HEK293T (cell line): ENCODE data around the gene PPP2R5A.
"Not testable (repeated sequence)": the region's sequence is repeated elsewhere in the genome, so short reads cannot be mapped to it uniquely, and the experiment has no call there.

Experiments used
- CTCF ChIA-PET: fragments of 350-600 bp; formaldehyde crosslinking; extraction: SDS; loops from one replicate; lab custom pipeline; 2021; ENCODE audit warnings: antibody characterized with exemption, inconsistent platforms; lab: Yijun Ruan, JAX
- POLR2A ChIA-PET: fragments of 350-600 bp; formaldehyde crosslinking; extraction: SDS; loops from one replicate; lab custom pipeline; 2020; ENCODE audit warnings: antibody characterized with exemption, inconsistent platforms; lab: Yijun Ruan, JAX
- DNase-seq: peaks from one replicate; pipeline ENCODE4 v3.0.0; 2012; ENCODE audit warnings: mixed read lengths; ENCODE audit errors: extremely low spot score
- ARNT ChIP-seq: fragments of 450-650 bp; IDR thresholded peaks from 2 replicates; pipeline ENCODE4 v1.6.1; 2017; ENCODE audit warnings: mild to moderate bottlenecking
- BHLHE40 ChIP-seq: fragments of 450-650 bp; IDR thresholded peaks from 2 replicates; pipeline ENCODE4 v1.6.1; 2016; ENCODE audit warnings: mild to moderate bottlenecking, moderate library complexity, borderline replicate concordance
- CTBP1 ChIP-seq: fragments of 450-650 bp; IDR thresholded peaks from 2 replicates; pipeline ENCODE4 v1.6.1; 2016; ENCODE audit warnings: borderline replicate concordance
- ELF4 ChIP-seq: fragments of 450-650 bp; IDR thresholded peaks from 2 replicates; pipeline ENCODE4 v1.6.1; 2017; ENCODE audit warnings: antibody characterized with exemption
- FOXA1 ChIP-seq: fragments of 450-650 bp; IDR thresholded peaks from 2 replicates; pipeline ENCODE4 v1.6.1; 2016; ENCODE audit warnings: mild to moderate bottlenecking
- FOXK2 ChIP-seq: fragments of 450-650 bp; IDR thresholded peaks from 2 replicates; pipeline ENCODE4 v1.6.1; 2016; ENCODE audit warnings: mild to moderate bottlenecking
- FOXM1 ChIP-seq: fragments of 450-650 bp; IDR thresholded peaks from 2 replicates; pipeline ENCODE4 v1.6.1; 2017; ENCODE audit warnings: mild to moderate bottlenecking, borderline replicate concordance
- HDGF ChIP-seq: fragments of 450-650 bp; IDR thresholded peaks from 2 replicates; pipeline ENCODE4 v1.6.1; 2017; ENCODE audit warnings: antibody characterized with exemption, borderline replicate concordance
- L3MBTL2 ChIP-seq: fragments of 450-650 bp; conservative IDR thresholded peaks from 2 replicates; pipeline ENCODE4 v1.6.1; 2016; ENCODE audit warnings: mild to moderate bottlenecking
- LEF1 ChIP-seq: fragments of 450-650 bp; IDR thresholded peaks from 2 replicates; pipeline ENCODE4 v1.6.1; 2017; ENCODE audit warnings: mild to moderate bottlenecking, borderline replicate concordance
- NFRKB ChIP-seq: fragments of 450-650 bp; IDR thresholded peaks from 2 replicates; pipeline ENCODE4 v1.6.1; 2016; ENCODE audit warnings: mild to moderate bottlenecking, moderate library complexity
- SP1 ChIP-seq: fragments of 450-650 bp; IDR thresholded peaks from 2 replicates; pipeline ENCODE4 v1.6.1; 2017
- SUZ12 ChIP-seq: fragments of 450-650 bp; IDR thresholded peaks from 2 replicates; pipeline ENCODE4 v1.6.1; 2016; ENCODE audit warnings: mild to moderate bottlenecking
- TARDBP ChIP-seq: fragments of 450-650 bp; IDR thresholded peaks from 2 replicates; pipeline ENCODE4 v1.6.1; 2016
- ZNF384 ChIP-seq: fragments of 450-650 bp; IDR thresholded peaks from 2 replicates; pipeline ENCODE4 v1.6.1; 2016
- TF ChIP-seq, protein P1 (sequence below): fragments of 450-650 bp; IDR thresholded peaks from 2 replicates; pipeline ENCODE4 v1.6.1; 2016

Gene PPP2R5A

DNA sequence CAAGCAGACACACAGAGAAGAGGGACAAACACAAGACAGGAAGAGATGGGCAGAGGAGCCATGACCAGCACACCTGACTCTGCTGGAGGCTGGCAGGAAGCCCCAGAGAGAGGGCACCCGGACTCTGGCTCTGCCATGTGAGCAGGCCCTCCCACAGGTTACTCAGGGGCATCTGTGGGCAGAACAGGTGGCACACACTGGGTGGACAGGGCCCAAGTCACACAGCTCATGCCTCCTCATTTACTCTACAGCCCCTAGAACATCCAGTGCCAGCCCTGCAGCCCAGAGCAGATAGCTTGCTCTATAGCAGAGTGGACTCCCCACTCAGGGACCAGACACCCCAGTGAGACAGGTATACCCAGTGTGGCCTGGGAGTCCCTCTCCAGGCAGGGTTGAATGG, 100.8 kb downstream of the PPP2R5A start:
- CTCF ChIA-PET, result no interaction called here
- no peak for TF ChIP-seq L3MBTL2
- TF ChIP-seq FOXK2, result no peak
- TF ChIP-seq FOXM1, result no peak
- TF ChIP-seq TARDBP, result no peak
- TF ChIP-seq LEF1, result no peak
- TF ChIP-seq, protein P1, sequence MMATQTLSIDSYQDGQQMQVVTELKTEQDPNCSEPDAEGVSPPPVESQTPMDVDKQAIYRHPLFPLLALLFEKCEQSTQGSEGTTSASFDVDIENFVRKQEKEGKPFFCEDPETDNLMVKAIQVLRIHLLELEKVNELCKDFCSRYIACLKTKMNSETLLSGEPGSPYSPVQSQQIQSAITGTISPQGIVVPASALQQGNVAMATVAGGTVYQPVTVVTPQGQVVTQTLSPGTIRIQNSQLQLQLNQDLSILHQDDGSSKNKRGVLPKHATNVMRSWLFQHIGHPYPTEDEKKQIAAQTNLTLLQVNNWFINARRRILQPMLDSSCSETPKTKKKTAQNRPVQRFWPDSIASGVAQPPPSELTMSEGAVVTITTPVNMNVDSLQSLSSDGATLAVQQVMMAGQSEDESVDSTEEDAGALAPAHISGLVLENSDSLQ, result no peak
- TF ChIP-seq ELF4, result no peak
- TF ChIP-seq HDGF, result no peak
- TF ChIP-seq ZNF384, result no peak
- no peak for TF ChIP-seq ARNT
- no peak for TF ChIP-seq SP1

DNA sequence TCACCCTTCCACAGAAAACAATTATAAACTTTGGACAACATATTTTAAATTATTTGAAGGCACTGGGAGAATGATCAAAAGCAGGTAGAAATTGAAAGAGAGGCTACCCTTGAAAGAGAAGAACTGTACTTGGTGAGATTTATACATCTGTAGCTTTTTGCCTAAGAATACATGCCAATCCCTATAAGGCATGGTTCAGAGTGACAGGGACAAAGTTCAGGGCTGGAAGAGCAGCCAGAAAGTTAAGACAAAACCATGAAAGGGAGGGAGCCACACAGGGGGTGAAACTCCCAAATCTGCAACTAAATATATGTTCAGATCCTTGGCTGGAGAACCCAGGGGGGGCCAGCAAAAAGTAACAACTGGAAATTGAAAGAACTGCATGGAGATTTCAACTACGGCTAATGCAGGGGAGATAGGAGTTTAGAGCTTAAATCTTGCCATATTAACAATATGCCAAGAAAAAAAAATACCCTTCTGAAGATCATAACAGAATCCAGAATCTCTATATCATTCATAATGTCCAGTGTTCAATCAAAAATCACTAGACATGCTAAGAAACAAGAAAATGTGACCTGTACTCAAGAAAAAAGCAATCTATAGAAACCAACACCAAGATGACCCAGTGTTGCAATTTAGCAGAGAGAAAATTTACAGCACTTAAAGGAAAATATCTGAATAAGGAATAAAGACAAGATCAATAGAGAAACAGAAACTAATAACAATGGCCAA, 103.9 kb downstream of the PPP2R5A start:
- no peak for TF ChIP-seq FOXA1
- TF ChIP-seq ELF4, result no peak
- no peak for TF ChIP-seq NFRKB
- no peak for TF ChIP-seq CTBP1
- TF ChIP-seq LEF1, result no peak
- TF ChIP-seq, protein P1, result no peak
- TF ChIP-seq ARNT, result no peak
- TF ChIP-seq ZNF384, result no peak
- TF ChIP-seq BHLHE40, result no peak
- TF ChIP-seq TARDBP, result no peak
- no peak for TF ChIP-seq L3MBTL2
- no peak for TF ChIP-seq FOXM1
- no peak for TF ChIP-seq HDGF
- no peak for TF ChIP-seq SUZ12
- TF ChIP-seq FOXK2, result no peak
- no peak for TF ChIP-seq SP1
- ChIA-PET CTCF (interaction anchor here (0.6 kb wide), 1 partner anchor 81 kb away, joined by 3 read pairs; no protein-coding TSS in a partner anchor), POLR2A (no interaction called here)

More for the DNA sequence above, 100.8 kb downstream of the PPP2R5A start:
- DNase-seq, result no peak
- POLR2A ChIA-PET, result no interaction called here

DNA sequence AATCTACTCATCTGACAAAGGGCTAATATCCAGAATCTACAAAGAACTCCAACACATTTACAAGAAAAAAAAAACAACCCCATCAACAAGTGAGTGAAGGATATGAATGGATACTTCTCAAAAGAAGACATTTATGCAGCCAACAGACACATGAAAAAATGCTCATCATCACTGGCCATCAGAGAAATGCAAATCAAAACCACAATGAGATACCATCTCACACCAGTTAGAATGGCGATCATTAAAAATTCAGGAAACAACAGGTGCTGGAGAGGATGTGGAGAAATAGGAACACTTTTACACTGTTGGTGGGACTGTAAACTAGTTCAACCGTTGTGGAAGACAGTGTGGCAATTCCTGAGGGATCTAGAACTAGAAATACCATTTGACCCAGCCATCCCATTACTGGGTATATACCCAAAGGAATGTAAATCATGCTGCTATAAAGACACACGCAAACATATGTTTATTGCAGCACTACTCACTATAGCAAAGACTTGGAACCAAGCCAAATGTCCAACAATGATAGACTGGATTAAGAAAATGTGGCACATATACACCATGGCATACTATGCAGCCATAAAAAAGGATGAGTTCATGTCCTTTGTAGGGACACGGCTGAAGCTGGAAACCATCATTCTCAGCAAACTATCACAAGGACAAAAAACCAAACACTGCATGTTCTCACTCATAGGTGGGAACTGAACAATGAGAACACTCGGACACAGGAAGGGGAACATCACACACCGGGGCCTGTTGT, 110.6 kb downstream of the PPP2R5A start:
- CTCF ChIA-PET, result interaction anchor here (1.0 kb wide), 1 partner anchor 60 kb away, joined by 6 read pairs; no protein-coding TSS in a partner anchor
- DNase-seq, POLR2A ChIA-PET: not testable (repeated sequence)

More for the DNA sequence above, 103.9 kb downstream of the PPP2R5A start:
- DNase-seq, result no peak

DNA sequence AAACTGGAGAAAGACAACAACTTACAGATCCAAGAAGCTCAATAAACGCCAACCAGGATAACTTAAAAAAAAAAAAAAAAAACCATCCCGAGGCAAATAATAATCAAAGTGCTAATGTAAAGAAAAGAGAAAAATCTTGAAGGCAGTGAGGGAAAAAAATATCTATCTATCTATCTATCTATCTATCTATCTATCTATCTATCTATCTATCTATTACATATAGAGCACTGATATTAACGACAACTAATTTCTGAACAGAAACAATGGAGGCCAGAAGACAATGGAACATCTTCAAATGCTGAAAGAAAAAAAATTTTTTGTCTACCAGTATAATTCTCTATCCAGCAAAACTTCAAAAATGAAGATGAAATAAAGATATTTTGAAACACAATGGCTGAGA, 111.4 kb downstream of the PPP2R5A start:
- CTCF ChIA-PET, result interaction anchor here (1.0 kb wide), 1 partner anchor 59 kb away, joined by 6 read pairs; no protein-coding TSS in a partner anchor
- POLR2A ChIA-PET, result no interaction called here
- DNase-seq, result no peak
- TF ChIP-seq LEF1, result no peak
- peak; percentile 60; the same call in 1 of the 2 replicates for TF ChIP-seq ZNF384

DNA sequence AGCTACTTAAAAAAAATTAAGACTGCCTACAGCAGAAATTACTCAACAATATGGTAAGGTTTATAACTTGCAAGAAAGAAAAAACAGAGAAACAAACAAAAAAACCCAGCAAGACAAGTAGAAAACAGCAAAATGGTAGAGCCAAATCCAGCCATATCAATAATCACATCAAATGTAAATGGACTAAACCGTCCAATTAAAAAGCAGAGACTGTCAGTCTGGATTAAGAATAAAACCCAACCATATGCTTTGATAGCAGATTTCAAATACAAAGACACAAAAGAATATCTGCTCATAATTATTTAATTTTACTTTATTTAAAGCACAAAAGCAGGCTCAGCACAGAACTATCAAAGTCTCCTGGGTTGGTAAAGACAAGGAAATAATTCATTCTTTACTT, 112.0 kb downstream of the PPP2R5A start:
- no peak for DNase-seq
- POLR2A ChIA-PET, result no interaction called here
- TF ChIP-seq CTBP1 (no peak), FOXM1 (no peak), SP1 (no peak), ELF4 (no peak)
- CTCF ChIA-PET, result interaction anchor here (1.0 kb wide), 1 partner anchor 59 kb away, joined by 6 read pairs; no protein-coding TSS in a partner anchor

DNA sequence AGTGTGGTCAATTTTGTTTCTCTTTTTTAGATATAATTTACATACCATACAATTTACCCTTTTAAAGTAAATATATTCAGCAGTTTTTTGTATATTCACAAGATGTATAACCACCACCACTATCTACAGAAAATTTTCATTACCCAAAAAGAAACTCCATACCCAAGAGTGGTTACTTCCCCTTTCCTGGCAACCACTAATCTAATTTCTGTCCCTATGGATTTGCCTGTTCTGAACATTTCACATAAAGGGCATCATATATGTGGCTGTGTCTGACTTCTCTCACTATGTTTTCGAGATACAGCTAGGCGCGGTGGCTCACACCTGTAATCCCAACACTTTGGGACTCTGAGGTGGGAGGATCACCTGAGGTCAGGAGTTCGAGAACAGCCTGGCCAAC, 115.8 kb downstream of the PPP2R5A start:
- ChIA-PET CTCF (no interaction called here), POLR2A (no interaction called here)
- TF ChIP-seq SP1, result no peak
- no peak for TF ChIP-seq FOXK2
- TF ChIP-seq FOXA1, result no peak
- no peak for TF ChIP-seq HDGF
- no peak for TF ChIP-seq CTBP1
- no peak for TF ChIP-seq TARDBP
- TF ChIP-seq ELF4, result no peak
- no peak for TF ChIP-seq SUZ12
- TF ChIP-seq ZNF384, result no peak
- TF ChIP-seq FOXM1, result no peak
- TF ChIP-seq BHLHE40, result no peak
- no peak for TF ChIP-seq ARNT
- TF ChIP-seq, protein P1, result no peak
- TF ChIP-seq NFRKB, result no peak
- no peak for DNase-seq
